A549 treated with Mapracorat at 1 μM for 4 hours (cell line): Measurements from ENCODE around the gene NPAT. TPM values are rescaled to one million over a fixed set of nuclear protein-coding genes. Genes with fewer than 3 reads are reported as not detected.

Experiments
- total RNA-seq: library from RNA; stranded (reverse); fragments of 200-300 nt; extraction: Qiagen RNA extraction; gene quantifications from 5 replicates; pipeline ENCODE4 v1.2.3, GENCODE V29; 2022

Gene NPAT
- 3.4 to 5.4 TPM (median 4.5 TPM) in 5 replicates for total RNA-seq

DNA sequence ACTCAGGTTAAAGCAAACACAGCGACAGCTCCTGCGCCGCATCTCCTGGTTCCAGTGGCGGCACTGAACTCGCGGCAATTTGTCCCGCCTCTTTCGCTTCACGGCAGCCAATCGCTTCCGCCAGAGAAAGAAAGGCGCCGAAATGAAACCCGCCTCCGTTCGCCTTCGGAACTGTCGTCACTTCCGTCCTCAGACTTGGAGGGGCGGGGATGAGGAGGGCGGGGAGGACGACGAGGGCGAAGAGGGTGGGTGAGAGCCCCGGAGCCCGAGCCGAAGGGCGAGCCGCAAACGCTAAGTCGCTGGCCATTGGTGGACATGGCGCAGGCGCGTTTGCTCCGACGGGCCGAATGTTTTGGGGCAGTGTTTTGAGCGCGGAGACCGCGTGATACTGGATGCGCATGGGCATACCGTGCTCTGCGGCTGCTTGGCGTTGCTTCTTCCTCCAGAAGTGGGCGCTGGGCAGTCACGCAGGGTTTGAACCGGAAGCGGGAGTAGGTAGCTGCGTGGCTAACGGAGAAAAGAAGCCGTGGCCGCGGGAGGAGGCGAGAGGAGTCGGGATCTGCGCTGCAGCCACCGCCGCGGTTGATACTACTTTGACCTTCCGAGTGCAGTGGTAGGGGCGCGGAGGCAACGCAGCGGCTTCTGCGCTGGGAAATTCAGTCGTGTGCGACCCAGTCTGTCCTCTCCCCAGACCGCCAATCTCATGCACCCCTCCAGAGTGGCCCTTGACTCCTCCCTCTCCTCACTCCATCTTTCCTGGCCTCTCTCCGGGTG lies at the start of gene NPAT, which contains the start of gene ATM:
NPAT (minus strand) TSS at position 65 of the 774 bp plus-strand sequence. CDS start 102 bp downstream, outside the sequence.
ATM (plus strand) TSS at position 494 of the 774 bp plus-strand sequence. CDS start 4,558 bp downstream, outside the sequence.

DNA sequence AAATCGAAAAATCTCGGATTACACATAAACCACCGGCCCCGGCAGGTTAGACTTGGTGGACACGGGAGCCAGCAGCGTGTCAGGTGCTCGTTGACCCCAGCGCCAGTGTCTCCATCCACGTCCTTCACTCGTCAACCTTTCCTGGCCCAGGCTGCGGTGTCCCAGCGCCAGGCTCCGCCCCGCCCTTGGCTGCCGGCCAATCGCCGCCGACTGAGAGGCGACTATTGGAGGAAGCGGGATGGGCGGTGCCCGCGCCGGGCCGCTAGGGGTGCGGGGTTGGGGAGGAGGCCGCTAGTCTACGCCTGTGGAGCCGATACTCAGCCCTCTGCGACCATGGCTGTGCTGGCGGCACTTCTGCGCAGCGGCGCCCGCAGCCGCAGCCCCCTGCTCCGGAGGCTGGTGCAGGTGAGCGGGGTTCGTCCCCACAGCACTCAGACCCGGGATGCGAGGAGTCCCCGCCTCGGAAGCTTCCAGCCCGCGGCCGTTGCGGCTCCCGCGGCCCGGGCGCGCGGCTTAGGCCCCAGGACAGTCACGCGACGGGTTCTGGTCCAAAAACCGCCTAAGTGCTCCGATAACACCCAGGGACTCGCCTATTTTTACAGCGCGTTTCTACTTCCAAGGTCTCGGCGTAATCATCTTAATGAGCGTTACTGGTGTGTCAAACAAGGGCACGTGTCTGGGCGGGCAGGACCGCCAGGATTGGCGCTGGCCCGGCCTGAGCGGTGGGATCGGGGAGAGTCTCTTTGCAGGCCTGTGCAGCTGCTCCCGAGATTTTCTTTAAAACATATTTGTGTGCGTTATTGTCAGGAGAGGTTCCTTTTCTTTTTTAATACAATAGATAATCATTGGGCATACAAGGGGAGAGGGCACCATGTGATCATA lies 100.9 kb downstream of the NPAT start, which contains the start of gene ACAT1:
ACAT1 (plus strand) TSS at position 294 of the 882 bp plus-strand sequence; CDS start at position 334, 40 bp downstream.

Other genes starting within 250 kb of the NPAT start
- 6.9 to 11.7 TPM (median 10.1 TPM) in 5 replicates for gene CUL5, start 213.7 kb downstream of the NPAT start, total RNA-seq
- 60.6 to 81.1 TPM (median 65.3 TPM) in 5 replicates for gene ACAT1, start 101.1 kb downstream of the NPAT start, total RNA-seq
- 6.9 to 9.5 TPM (median 8.8 TPM) in 5 replicates for gene ATM, start 429 bp upstream of the NPAT start, total RNA-seq
- gene C11orf65, start 244.9 kb upstream of the NPAT start, total RNA-seq: 0.50 to 0.87 TPM (median 0.57 TPM) in 3 of 5 replicates, not detected in the others